Measurements from ENCODE around the gene NAXD.

DNA sequence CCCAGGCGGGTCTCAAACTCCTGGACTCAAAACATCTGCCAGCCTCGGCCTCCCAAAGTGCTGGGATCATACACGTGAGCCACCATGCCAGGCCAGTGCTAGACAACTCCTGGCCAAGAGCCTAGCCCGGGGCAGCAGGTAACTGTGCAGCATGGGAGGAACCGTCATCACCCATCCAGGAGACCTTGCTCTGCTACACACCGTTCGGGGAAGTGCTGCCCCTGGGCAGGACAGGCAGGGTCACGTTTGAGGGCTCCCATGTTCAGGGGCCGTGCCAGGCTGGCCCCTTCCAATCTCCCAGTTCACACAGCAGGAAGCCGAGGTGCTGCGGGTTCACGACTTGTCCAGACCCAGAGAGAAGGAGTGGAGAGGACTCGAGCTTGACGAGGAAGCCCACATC lies 35.1 kb downstream of the NAXD start:
- TF ChIP-seq, protein P1, sequence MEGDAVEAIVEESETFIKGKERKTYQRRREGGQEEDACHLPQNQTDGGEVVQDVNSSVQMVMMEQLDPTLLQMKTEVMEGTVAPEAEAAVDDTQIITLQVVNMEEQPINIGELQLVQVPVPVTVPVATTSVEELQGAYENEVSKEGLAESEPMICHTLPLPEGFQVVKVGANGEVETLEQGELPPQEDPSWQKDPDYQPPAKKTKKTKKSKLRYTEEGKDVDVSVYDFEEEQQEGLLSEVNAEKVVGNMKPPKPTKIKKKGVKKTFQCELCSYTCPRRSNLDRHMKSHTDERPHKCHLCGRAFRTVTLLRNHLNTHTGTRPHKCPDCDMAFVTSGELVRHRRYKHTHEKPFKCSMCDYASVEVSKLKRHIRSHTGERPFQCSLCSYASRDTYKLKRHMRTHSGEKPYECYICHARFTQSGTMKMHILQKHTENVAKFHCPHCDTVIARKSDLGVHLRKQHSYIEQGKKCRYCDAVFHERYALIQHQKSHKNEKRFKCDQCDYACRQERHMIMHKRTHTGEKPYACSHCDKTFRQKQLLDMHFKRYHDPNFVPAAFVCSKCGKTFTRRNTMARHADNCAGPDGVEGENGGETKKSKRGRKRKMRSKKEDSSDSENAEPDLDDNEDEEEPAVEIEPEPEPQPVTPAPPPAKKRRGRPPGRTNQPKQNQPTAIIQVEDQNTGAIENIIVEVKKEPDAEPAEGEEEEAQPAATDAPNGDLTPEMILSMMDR (IDR thresholded peaks at IDR 0.05; ENCODE audit: low read depth, low read length), result no peak
- TF ChIP-seq EZH2phosphoT487 (IDR thresholded peaks at IDR 0.05; ENCODE audit: low read depth), result no peak
